Glutamatergic neuron (in vitro differentiated cells): Measurements from ENCODE around the gene METTL21A. TPM values are rescaled to one million over a fixed set of nuclear protein-coding genes. Genes with fewer than 3 reads are reported as not detected.
A peak's percentile ranks its signal among the peaks of the same experiment; 100 is the strongest.

Source experiments
- DNase-seq: peaks from one replicate; pipeline ENCODE4 v3.0.0; 2022
- H3K27ac Mint-ChIP-seq: one replicate; pipeline ENCODE4 v1.8.0; 2020; ENCODE audit warnings: mild to moderate bottlenecking, mixed read lengths, inconsistent platforms; ENCODE audit not compliant: unreplicated experiment
- H3K27me3 Mint-ChIP-seq: one replicate; pipeline ENCODE4 v1.8.0; 2020; ENCODE audit warnings: mild to moderate bottlenecking, moderate library complexity, mixed read lengths, inconsistent platforms; ENCODE audit not compliant: unreplicated experiment
- H3K36me3 Mint-ChIP-seq: one replicate; pipeline ENCODE4 v1.8.0; 2020; ENCODE audit warnings: mild to moderate bottlenecking, mixed read lengths, inconsistent platforms; ENCODE audit not compliant: unreplicated experiment
- H3K4me1 Mint-ChIP-seq: one replicate; pipeline ENCODE4 v1.8.0; 2020; ENCODE audit warnings: mild to moderate bottlenecking, low read depth, mixed read lengths, inconsistent platforms; ENCODE audit not compliant: unreplicated experiment
- H3K4me3 Mint-ChIP-seq: one replicate; pipeline ENCODE4 v1.8.0; 2020; ENCODE audit warnings: mild to moderate bottlenecking, mixed read lengths, inconsistent platforms; ENCODE audit not compliant: unreplicated experiment
- H3K9me3 Mint-ChIP-seq: one replicate; pipeline ENCODE4 v1.8.0; 2020; ENCODE audit warnings: mild to moderate bottlenecking, moderate library complexity, mixed read lengths, inconsistent platforms; ENCODE audit not compliant: unreplicated experiment
- CTCF ChIP-seq: fragments of 200-600 bp; sonication (generic); IDR thresholded peaks from one replicate; pipeline ENCODE4 v1.5.0; 2021; ENCODE audit not compliant: partially characterized antibody, unreplicated experiment
- total RNA-seq: library from RNA; stranded (reverse); fragmentation: NEBNext Ultra II Directional; extraction: Animal tissue kit (Norgen Biotek cat#: 25700); gene quantifications from one replicate; pipeline ENCODE4 v1.2.1, GENCODE V29; 2021; ENCODE audit not compliant: unreplicated experiment

The METTL21A gene
- total RNA-seq, 1 donor from 2014 or later: 19.3 TPM

DNA sequence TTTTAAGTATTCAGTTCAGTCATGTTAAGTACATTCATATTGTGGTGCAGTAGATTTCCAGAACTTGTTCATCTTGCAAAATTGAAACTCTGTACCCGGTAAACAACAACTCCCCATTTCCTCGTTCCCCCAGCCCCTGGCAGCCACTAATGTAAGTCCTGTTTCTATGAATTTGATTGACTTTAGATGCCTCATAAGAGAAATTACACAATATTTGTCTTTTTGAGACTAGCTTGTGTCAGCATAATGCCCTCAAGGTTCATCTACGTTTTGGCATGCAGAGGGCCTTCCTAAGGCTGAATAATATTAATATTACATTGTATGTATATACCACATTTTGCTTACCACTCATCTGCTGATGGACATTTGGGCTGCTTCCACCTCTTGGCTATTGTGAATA, 30.9 kb downstream of the METTL21A start:
- no peak for DNase-seq
- TF ChIP-seq CTCF: no peak
- H3K9me3 Mint-ChIP-seq: peaks cover 3% of the 10 kb centered on the region
- peaks cover 3% of the 10 kb centered on the region for H3K4me1 Mint-ChIP-seq
- H3K4me3 Mint-ChIP-seq: no peak overlapping the region
- H3K27ac Mint-ChIP-seq: no peak overlapping the region
- H3K36me3 Mint-ChIP-seq: peaks cover 19% of the 10 kb centered on the region
- peaks cover 2% of the 10 kb centered on the region for H3K27me3 Mint-ChIP-seq

DNA sequence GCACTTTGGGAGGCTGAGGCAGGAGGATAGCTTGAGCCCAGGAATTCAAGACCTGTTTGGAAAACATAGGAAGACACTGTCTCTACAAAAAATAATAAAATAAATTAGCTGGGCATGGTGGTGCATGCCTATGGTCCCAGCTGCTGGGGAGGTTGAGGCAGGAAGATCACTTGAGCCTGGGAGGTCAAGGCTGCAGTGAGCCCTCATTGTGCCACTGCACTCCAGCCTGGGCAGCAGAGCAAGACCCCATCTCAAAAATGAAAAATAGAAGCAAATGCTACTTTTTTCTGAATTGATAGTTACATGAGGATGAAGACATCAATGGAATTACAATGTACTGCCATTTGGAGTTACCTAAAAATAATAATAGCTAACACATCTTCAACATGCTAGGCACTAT, 31.9 kb downstream of the METTL21A start:
- peaks cover 3% of the 10 kb centered on the region for H3K9me3 Mint-ChIP-seq
- H3K4me1 Mint-ChIP-seq: peaks cover 4% of the 10 kb centered on the region
- no peak for DNase-seq
- peaks cover 19% of the 10 kb centered on the region for H3K36me3 Mint-ChIP-seq
- H3K27me3 Mint-ChIP-seq: peaks cover 2% of the 10 kb centered on the region
- no peak overlapping the region for H3K4me3 Mint-ChIP-seq
- no peak for TF ChIP-seq CTCF
- H3K27ac Mint-ChIP-seq: no peak overlapping the region

- Mint-ChIP-seq H3K9me3 (peaks cover 4% of the 10 kb centered on the region), H3K36me3 (peaks cover 19% of the 10 kb centered on the region), H3K4me3 (no peak overlapping the region), H3K27ac (no peak overlapping the region), H3K27me3 (peaks cover 2% of the 10 kb centered on the region), H3K4me1 (peaks cover 9% of the 10 kb centered on the region)
- DNase-seq: no peak
- TF ChIP-seq CTCF: no peak
These were observed 36.1 kb downstream of the METTL21A start for GRCh38 chr2:207589143-207589542.

GRCh38 chr2:207587305-207587704, 37.9 kb downstream of the METTL21A start:
- peaks cover 9% of the 10 kb centered on the region for H3K4me1 Mint-ChIP-seq
- peaks cover 2% of the 10 kb centered on the region for H3K9me3 Mint-ChIP-seq
- H3K36me3 Mint-ChIP-seq: peaks cover 10% of the 10 kb centered on the region

GRCh38 chr2:207584952-207585351, 40.2 kb downstream of the METTL21A start:
- H3K36me3 Mint-ChIP-seq: peaks cover 5% of the 10 kb centered on the region
- TF ChIP-seq CTCF: no peak
- H3K9me3 Mint-ChIP-seq: peaks cover 2% of the 10 kb centered on the region
- peaks cover 10% of the 10 kb centered on the region for H3K4me1 Mint-ChIP-seq
- H3K27me3 Mint-ChIP-seq: peaks cover 4% of the 10 kb centered on the region
- DNase-seq: no peak
- H3K4me3 Mint-ChIP-seq: no peak overlapping the region
- peak overlapping the region; percentile 25 for H3K27ac Mint-ChIP-seq

More at GRCh38 chr2:207587305-207587704, 37.9 kb downstream of the METTL21A start:
- TF ChIP-seq CTCF: no peak
- DNase-seq: no peak
- peaks cover 2% of the 10 kb centered on the region for H3K27me3 Mint-ChIP-seq
- no peak overlapping the region for H3K4me3 Mint-ChIP-seq
- no peak overlapping the region for H3K27ac Mint-ChIP-seq
